ENCODE results near the gene C11orf65. TPM values are rescaled to one million over a fixed set of nuclear protein-coding genes. Genes with fewer than 3 reads are reported as not detected.
"Not testable (repeated sequence)": the region's sequence is repeated elsewhere in the genome, so short reads cannot be mapped to it uniquely, and the experiment has no call there.

Gene C11orf65
- total RNA-seq, 1 donor from 2014 or later = 0.67 TPM

DNA sequence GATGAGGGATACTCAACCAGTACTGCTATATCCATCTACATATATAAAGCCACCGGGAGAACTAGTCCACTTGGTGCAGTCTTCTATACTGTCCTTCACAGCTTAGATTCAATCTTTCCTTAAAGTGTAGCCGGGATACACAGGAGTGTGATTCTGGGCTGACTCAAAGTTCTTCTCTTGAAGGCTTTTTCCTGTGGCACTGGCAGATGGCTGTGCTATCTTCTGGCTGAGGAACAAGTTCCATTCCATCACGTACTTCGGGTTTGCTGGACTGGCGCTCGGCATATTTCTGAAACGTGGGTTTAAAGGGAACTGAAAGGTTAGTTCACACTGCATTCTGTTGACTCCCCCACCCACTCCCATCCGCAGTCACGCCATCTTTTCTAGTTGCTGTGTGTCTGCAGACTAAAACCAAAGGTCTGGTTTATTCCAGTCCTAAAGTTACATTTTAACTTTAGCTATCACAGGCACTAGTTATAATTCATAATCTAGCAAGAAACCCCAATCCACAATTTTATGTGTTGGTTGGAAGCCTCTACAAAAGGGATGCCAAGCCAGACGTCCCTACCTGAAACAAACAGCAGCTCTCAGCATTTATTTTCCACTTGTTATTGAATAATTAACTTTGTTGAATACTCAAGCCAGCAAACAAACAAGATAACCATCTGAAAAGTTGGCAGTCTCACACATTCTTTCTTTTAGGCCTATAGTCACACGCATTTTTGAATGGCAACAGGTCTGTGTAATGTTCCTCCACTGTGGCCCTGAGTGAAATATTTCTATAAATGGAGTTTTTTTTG, 7.5 kb upstream of the C11orf65 start:
- Mint-ChIP-seq H3K4me3 (ENCODE audit: low read depth) (no peak overlapping the region), H3K36me3 (ENCODE audit: insufficient read depth) (peaks cover 9% of the 10 kb centered on the region), H3K9me3 (ENCODE audit: low read depth) (peaks cover 3% of the 10 kb centered on the region), H3K27me3 (no peaks in the 10 kb centered on the region), H3K27ac (no peak overlapping the region), H3K4me1 (ENCODE audit: low read depth) (peaks cover 7% of the 10 kb centered on the region)
- TF ChIP-seq CTCF (IDR thresholded peaks at IDR 0.05; ENCODE audit: unreplicated experiment) = no peak
- DNase-seq (ENCODE audit: low spot score, unreplicated experiment) = no peak

- Mint-ChIP-seq H3K27ac (no peak overlapping the region), H3K27me3 (no peaks in the 10 kb centered on the region), H3K4me3 (ENCODE audit: low read depth) (no peak overlapping the region), H3K9me3 (ENCODE audit: low read depth) (peaks cover 3% of the 10 kb centered on the region), H3K36me3 (ENCODE audit: insufficient read depth) (peaks cover 7% of the 10 kb centered on the region), H3K4me1 (ENCODE audit: low read depth) (peaks cover 9% of the 10 kb centered on the region)
- DNase-seq (ENCODE audit: low spot score, unreplicated experiment) = no peak
- TF ChIP-seq CTCF (IDR thresholded peaks at IDR 0.05; ENCODE audit: unreplicated experiment) = no peak
These were observed 5.4 kb upstream of the C11orf65 start for GRCh38 chr11:108472681-108473080.

GRCh38 chr11:108468478-108468864, 1.1 kb upstream of the C11orf65 start:
- DNase-seq (ENCODE audit: low spot score, unreplicated experiment) = no peak
- no peak overlapping the region for H3K4me3 Mint-ChIP-seq (ENCODE audit: low read depth)
- peaks cover 3% of the 10 kb centered on the region for H3K9me3 Mint-ChIP-seq (ENCODE audit: low read depth)
- peak overlapping the region; percentile 0 for H3K27ac Mint-ChIP-seq
- H3K36me3 Mint-ChIP-seq (ENCODE audit: insufficient read depth) = peaks cover 3% of the 10 kb centered on the region
- no peaks in the 10 kb centered on the region for H3K27me3 Mint-ChIP-seq
- no peak for TF ChIP-seq CTCF (IDR thresholded peaks at IDR 0.05; ENCODE audit: unreplicated experiment)
- H3K4me1 Mint-ChIP-seq (ENCODE audit: low read depth) = peaks cover 14% of the 10 kb centered on the region

GRCh38 chr11:108466405-108466804, 924 bp downstream of the C11orf65 start:
- H3K4me3 Mint-ChIP-seq (ENCODE audit: low read depth) = peak overlapping the region; percentile 98
- H3K27ac Mint-ChIP-seq = peak overlapping the region; percentile 100
- H3K9me3 Mint-ChIP-seq (ENCODE audit: low read depth) = peaks cover 3% of the 10 kb centered on the region
- TF ChIP-seq CTCF (IDR thresholded peaks at IDR 0.05; ENCODE audit: unreplicated experiment) = no peak
- peaks cover 14% of the 10 kb centered on the region for H3K4me1 Mint-ChIP-seq (ENCODE audit: low read depth)
- no peak for DNase-seq (ENCODE audit: low spot score, unreplicated experiment)
- no peaks in the 10 kb centered on the region for H3K27me3 Mint-ChIP-seq
- peaks cover 2% of the 10 kb centered on the region for H3K36me3 Mint-ChIP-seq (ENCODE audit: insufficient read depth)

GRCh38 chr11:108453207-108453835, 14.0 kb downstream of the C11orf65 start:
- TF ChIP-seq CTCF (IDR thresholded peaks at IDR 0.05; ENCODE audit: unreplicated experiment) = no peak
- no peaks in the 10 kb centered on the region for H3K27me3 Mint-ChIP-seq
- peaks cover 1% of the 10 kb centered on the region for H3K4me1 Mint-ChIP-seq (ENCODE audit: low read depth)
- H3K4me3 Mint-ChIP-seq (ENCODE audit: low read depth) = no peak overlapping the region
- DNase-seq (ENCODE audit: low spot score, unreplicated experiment) = no peak
- H3K9me3 Mint-ChIP-seq (ENCODE audit: low read depth) = peaks cover 20% of the 10 kb centered on the region
- peaks cover 8% of the 10 kb centered on the region for H3K36me3 Mint-ChIP-seq (ENCODE audit: insufficient read depth)
- no peak overlapping the region for H3K27ac Mint-ChIP-seq

- peaks cover 46% of the 10 kb centered on the region for H3K9me3 Mint-ChIP-seq (ENCODE audit: low read depth)
- not testable (repeated sequence) for H3K36me3 Mint-ChIP-seq (ENCODE audit: insufficient read depth); DNase-seq (ENCODE audit: low spot score, unreplicated experiment); H3K27ac Mint-ChIP-seq; H3K27me3 Mint-ChIP-seq; H3K4me3 Mint-ChIP-seq (ENCODE audit: low read depth); H3K4me1 Mint-ChIP-seq (ENCODE audit: low read depth)
These were observed 25.9 kb downstream of the C11orf65 start for GRCh38 chr11:108441445-108441844.
